DOHH2 (cell line): Measurements from ENCODE around the gene ITPA.
A peak's percentile ranks its signal among the peaks of the same experiment; 100 is the strongest.

Experiments
- H3F3A ChIP-seq: fragments of 200-600 bp; sonication (generic), shearing (Covaris generic); 2 replicates; pipeline ENCODE4 v1.6.0; 2016; ENCODE audit warnings: antibody characterized with exemption, mild to moderate bottlenecking; ENCODE audit not compliant: control insufficient read depth, insufficient read depth
- H3K27ac ChIP-seq: fragments of 200-600 bp; sonication (generic); 2 replicates; pipeline ENCODE4 v1.5.1; 2014; ENCODE audit warnings: low read depth, mild to moderate bottlenecking, low read length, moderate library complexity
- H3K27me3 ChIP-seq: fragments of 200-600 bp; sonication (generic); 2 replicates; pipeline ENCODE4 v1.6.1; 2014; ENCODE audit warnings: mild to moderate bottlenecking, low read length, mixed read lengths; ENCODE audit not compliant: control insufficient read depth
- H3K36me3 ChIP-seq: fragments of 200-600 bp; sonication (generic); 2 replicates; pipeline ENCODE4 v1.6.1; 2014; ENCODE audit warnings: mild to moderate bottlenecking, low read length, moderate library complexity, mixed read lengths; ENCODE audit not compliant: control insufficient read depth
- H3K4me1 ChIP-seq: fragments of 200-600 bp; sonication (generic); 2 replicates; pipeline ENCODE4 v1.6.1; 2014; ENCODE audit warnings: mild to moderate bottlenecking, low read length, mixed read lengths; ENCODE audit not compliant: control insufficient read depth
- H3K4me2 ChIP-seq: fragments of 200-600 bp; sonication (generic); 2 replicates; pipeline ENCODE4 v1.6.0; 2014; ENCODE audit warnings: mild to moderate bottlenecking, low read length, moderate library complexity
- H3K4me3 ChIP-seq: fragments of 200-600 bp; sonication (generic); 2 replicates; pipeline ENCODE4 v1.5.1; 2014; ENCODE audit warnings: mild to moderate bottlenecking, low read length, mixed read lengths
- H3K79me2 ChIP-seq: fragments of 200-600 bp; sonication (generic); 2 replicates; pipeline ENCODE4 v1.6.1; 2014; ENCODE audit warnings: mild to moderate bottlenecking, low read length, mixed read lengths; ENCODE audit not compliant: control insufficient read depth
- H3K9me2 ChIP-seq: fragments of 200-600 bp; sonication (generic); replicated peaks from 2 replicates; pipeline ENCODE4 v1.6.1; 2014; ENCODE audit warnings: mild to moderate bottlenecking, low read length, mixed read lengths; ENCODE audit not compliant: control insufficient read depth
- H3K9me3 ChIP-seq: fragments of 200-600 bp; sonication (generic); 2 replicates; pipeline ENCODE4 v1.6.1; 2014; ENCODE audit warnings: antibody characterized with exemption, low read length, mixed read lengths; ENCODE audit not compliant: control insufficient read depth, insufficient read depth
- H4K20me1 ChIP-seq: fragments of 200-600 bp; sonication (generic); 2 replicates; pipeline ENCODE4 v1.6.0; 2014; ENCODE audit warnings: low read depth, mild to moderate bottlenecking, antibody characterized with exemption, low read length, moderate library complexity; ENCODE audit not compliant: control insufficient read depth, insufficient read depth
- EZH2phosphoT487 ChIP-seq: fragments of 200-600 bp; sonication (generic); IDR thresholded peaks from 2 replicates; pipeline ENCODE4 v1.6.1; 2017; ENCODE audit warnings: borderline replicate concordance, mild to moderate bottlenecking, antibody characterized with exemption, low read length, moderate library complexity, mixed read lengths
- TF ChIP-seq, protein P1 (sequence below): fragments of 200-600 bp; sonication (generic); IDR thresholded peaks from one replicate; pipeline ENCODE4 v1.5.1; 2014; ENCODE audit warnings: antibody characterized with exemption, mild to moderate bottlenecking, low read depth, low read length; ENCODE audit not compliant: poor library complexity, severe bottlenecking

Gene ITPA

DNA sequence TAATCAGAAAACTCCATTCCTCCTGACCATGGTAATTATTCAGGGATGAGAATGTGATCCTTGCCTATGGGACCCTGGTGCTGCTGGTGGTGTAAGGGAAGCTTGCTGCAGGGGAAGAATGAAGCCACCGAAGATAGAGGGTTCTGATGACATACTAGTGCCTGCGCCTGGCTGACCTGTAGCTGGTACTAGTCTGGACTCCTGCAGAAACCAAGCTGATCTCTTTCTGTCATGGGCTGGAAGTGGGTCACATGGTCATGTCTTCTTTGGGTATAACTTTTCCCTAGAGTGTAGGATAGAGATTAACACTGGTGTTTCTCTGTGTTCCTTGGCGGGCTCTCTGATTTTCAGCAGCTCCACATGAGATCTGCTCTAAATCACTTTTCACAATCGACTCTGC, 38.3 kb downstream of the ITPA start:
- H3K27ac ChIP-seq = no peak overlapping the region
- TF ChIP-seq, protein P1, sequence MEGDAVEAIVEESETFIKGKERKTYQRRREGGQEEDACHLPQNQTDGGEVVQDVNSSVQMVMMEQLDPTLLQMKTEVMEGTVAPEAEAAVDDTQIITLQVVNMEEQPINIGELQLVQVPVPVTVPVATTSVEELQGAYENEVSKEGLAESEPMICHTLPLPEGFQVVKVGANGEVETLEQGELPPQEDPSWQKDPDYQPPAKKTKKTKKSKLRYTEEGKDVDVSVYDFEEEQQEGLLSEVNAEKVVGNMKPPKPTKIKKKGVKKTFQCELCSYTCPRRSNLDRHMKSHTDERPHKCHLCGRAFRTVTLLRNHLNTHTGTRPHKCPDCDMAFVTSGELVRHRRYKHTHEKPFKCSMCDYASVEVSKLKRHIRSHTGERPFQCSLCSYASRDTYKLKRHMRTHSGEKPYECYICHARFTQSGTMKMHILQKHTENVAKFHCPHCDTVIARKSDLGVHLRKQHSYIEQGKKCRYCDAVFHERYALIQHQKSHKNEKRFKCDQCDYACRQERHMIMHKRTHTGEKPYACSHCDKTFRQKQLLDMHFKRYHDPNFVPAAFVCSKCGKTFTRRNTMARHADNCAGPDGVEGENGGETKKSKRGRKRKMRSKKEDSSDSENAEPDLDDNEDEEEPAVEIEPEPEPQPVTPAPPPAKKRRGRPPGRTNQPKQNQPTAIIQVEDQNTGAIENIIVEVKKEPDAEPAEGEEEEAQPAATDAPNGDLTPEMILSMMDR = no peak
- no peak for TF ChIP-seq EZH2phosphoT487
- no peaks in the 10 kb centered on the region; the same call in 1 of the 2 replicates for H4K20me1 ChIP-seq
- no peaks in the 10 kb centered on the region for H3K9me2 ChIP-seq
- H3K9me3 ChIP-seq = no peaks in the 10 kb centered on the region
- no peaks in the 10 kb centered on the region for H3K4me1 ChIP-seq
- no peaks in the 10 kb centered on the region for H3F3A ChIP-seq
- no peak overlapping the region for H3K4me3 ChIP-seq
- H3K4me2 ChIP-seq = no peak overlapping the region
- H3K27me3 ChIP-seq = peaks cover 28% of the 10 kb centered on the region
- H3K36me3 ChIP-seq = no peaks in the 10 kb centered on the region
- H3K79me2 ChIP-seq = no peaks in the 10 kb centered on the region

DNA sequence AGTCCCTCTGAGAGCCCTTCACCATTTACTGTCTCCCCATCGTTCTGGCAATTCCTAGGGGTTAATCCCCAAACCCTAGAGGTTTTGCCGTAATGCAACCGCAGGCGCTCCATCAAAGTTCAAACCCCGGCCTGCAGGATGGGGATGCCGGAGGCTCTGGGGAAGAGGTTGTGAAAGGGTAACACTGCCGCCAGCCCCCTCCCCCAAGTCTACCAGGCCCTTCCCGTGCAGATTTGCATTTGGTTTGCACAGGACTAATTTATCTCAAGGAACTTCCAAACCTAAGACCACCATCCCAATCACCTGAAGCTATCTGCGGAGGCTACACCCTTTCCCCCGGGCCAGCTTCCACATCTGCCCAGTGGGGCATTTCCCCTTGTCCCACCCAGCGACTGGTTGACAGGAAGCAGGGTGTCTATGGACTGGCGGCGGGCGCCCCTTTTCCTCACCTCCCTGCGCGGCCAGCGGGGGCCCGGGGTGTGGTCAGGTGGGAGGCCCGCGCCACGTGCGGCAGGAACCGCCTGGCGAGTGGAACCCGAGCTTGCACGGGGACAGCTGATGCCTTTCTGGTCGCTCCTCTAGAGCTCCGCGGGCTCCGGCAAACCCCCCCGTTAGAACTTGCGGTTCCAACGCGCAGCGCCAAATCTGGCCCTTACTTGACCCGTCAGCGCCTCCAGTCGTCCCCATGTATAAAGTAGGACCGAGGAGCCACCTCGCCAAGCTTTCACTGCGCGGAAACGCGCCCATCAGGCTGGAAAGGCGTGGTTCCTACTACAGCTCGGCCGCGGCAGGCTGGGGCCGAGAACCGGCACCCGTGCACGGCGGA, 39.1 kb downstream of the ITPA start:
- H3K4me2 ChIP-seq = 0 out of 2 replicates have a peak overlapping the region, but pooled peaks have one; percentile 6

DNA sequence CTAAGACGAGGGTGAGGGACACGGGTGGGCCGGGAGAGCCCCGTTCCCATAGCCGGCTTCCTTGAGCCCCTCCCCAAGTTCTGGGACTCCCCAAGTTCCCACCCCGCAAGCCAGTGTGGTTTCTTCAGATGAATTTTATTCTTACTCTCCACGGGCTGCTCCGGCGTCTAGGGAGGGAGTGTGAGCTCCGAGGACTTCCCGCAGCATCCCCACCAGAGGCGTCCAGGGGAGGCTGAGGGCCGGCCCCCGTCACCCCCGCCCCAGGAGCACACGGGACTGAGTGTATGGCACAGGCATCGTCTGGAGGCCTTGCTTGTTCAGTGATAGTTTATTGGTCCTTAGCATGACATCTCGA, 39.7 kb downstream of the ITPA start:
- Histone ChIP-seq H3K4me3 (no peak overlapping the region), H3K4me1 (no peaks in the 10 kb centered on the region)

More for the DNA sequence above, 39.1 kb downstream of the ITPA start:
- Histone ChIP-seq H3K9me2 (no peaks in the 10 kb centered on the region), H4K20me1 (no peaks in the 10 kb centered on the region; the same call in 1 of the 2 replicates), H3K9me3 (no peaks in the 10 kb centered on the region), H3K36me3 (no peaks in the 10 kb centered on the region), H3K4me1 (no peaks in the 10 kb centered on the region), H3K4me3 (no peak overlapping the region), H3K27ac (no peak overlapping the region), H3K27me3 (peaks cover 28% of the 10 kb centered on the region), H3F3A (no peaks in the 10 kb centered on the region), H3K79me2 (no peaks in the 10 kb centered on the region)
- peak; percentile 33; the same call in 1 of the 2 replicates for TF ChIP-seq EZH2phosphoT487
- TF ChIP-seq, protein P1 = no peak

More for the DNA sequence above, 39.7 kb downstream of the ITPA start:
- Histone ChIP-seq H4K20me1 (no peaks in the 10 kb centered on the region; the same call in 1 of the 2 replicates), H3K9me2 (no peaks in the 10 kb centered on the region), H3K36me3 (no peaks in the 10 kb centered on the region), H3K27ac (no peak overlapping the region), H3F3A (no peaks in the 10 kb centered on the region), H3K4me2 (0 out of 2 replicates have a peak overlapping the region, but pooled peaks have one; percentile 6), H3K79me2 (no peaks in the 10 kb centered on the region), H3K27me3 (peaks cover 28% of the 10 kb centered on the region), H3K9me3 (no peaks in the 10 kb centered on the region)
- TF ChIP-seq, protein P1 = no peak
